GM12873 (cell line): ENCODE measurements around the gene VPS26C.

Experiments used
- CTCF ChIP-seq: IDR thresholded peaks from 2 replicates; pipeline ENCODE4 v1.5.1; 2012; ENCODE audit warnings: low read depth, mild to moderate bottlenecking, moderate library complexity, low read length, control low read depth; ENCODE audit not compliant: insufficient read depth; ENCODE audit errors: missing control alignments

Gene VPS26C

GRCh38 chr21:37267269-37268185 is at the start of gene VPS26C:
TSS of gene VPS26C (minus strand) at chr21:37267334. CDS start at chr21:37267294, 40 bp downstream.
- TF ChIP-seq CTCF, result no peak

GRCh38 chr21:37300114-37300751 is 33.1 kb upstream of the VPS26C start:
- TF ChIP-seq CTCF, result no peak

GRCh38 chr21:37297364-37297763 is 30.2 kb upstream of the VPS26C start:
- no peak for TF ChIP-seq CTCF

GRCh38 chr21:37294679-37295078 is 27.5 kb upstream of the VPS26C start:
- TF ChIP-seq CTCF, result no peak

- no peak for TF ChIP-seq CTCF
These were observed 25.8 kb upstream of the VPS26C start for GRCh38 chr21:37292941-37293340.

- no peak for TF ChIP-seq CTCF
These were observed 24.9 kb upstream of the VPS26C start for GRCh38 chr21:37292041-37292440.

GRCh38 chr21:37281993-37282392 is 14.9 kb upstream of the VPS26C start:
- TF ChIP-seq CTCF, result no peak
